HG02884 (cell line): ENCODE measurements around the gene METTL4.
"Not testable (repeated sequence)": the region's sequence is repeated elsewhere in the genome, so short reads cannot be mapped to it uniquely, and the experiment has no call there.

Experiments used
- ATAC-seq: cut with Tn5 transposase; IDR thresholded peaks from one replicate; pipeline ENCODE4 v1.9.1; 2021; ENCODE audit warnings: mild to moderate bottlenecking, moderate library complexity; ENCODE audit not compliant: unreplicated experiment

Gene METTL4

GRCh38 chr18:2564373-2564772 is 6.9 kb downstream of the METTL4 start:
- no peak for ATAC-seq

- ATAC-seq: no peak
Measured at GRCh38 chr18:2559249-2559648, 12.1 kb downstream of the METTL4 start.

GRCh38 chr18:2557536-2557935 is 13.8 kb downstream of the METTL4 start:
- ATAC-seq: no peak

- no peak for ATAC-seq
Measured at GRCh38 chr18:2555895-2556294, 15.4 kb downstream of the METTL4 start.

GRCh38 chr18:2554696-2555095 is 16.6 kb downstream of the METTL4 start:
- no peak for ATAC-seq

GRCh38 chr18:2551425-2551824 is 19.9 kb downstream of the METTL4 start:
- ATAC-seq: no peak

GRCh38 chr18:2549462-2549861 is 21.8 kb downstream of the METTL4 start:
- ATAC-seq: no peak

- peak; percentile 78 for ATAC-seq
Measured at GRCh38 chr18:2547477-2548087, 23.7 kb downstream of the METTL4 start.

GRCh38 chr18:2545155-2545554 is 26.1 kb downstream of the METTL4 start:
- no peak for ATAC-seq

- not testable (repeated sequence) for ATAC-seq
Measured at GRCh38 chr18:2541925-2542563, 29.3 kb downstream of the METTL4 start.

- ATAC-seq: no peak
Measured at GRCh38 chr18:2540575-2540974, 30.7 kb downstream of the METTL4 start.

- ATAC-seq: no peak
Measured at GRCh38 chr18:2538844-2539243, 32.5 kb downstream of the METTL4 start.

GRCh38 chr18:2538236-2538635 is 33.1 kb downstream of the METTL4 start:
- ATAC-seq: no peak

- no peak for ATAC-seq
Measured at GRCh38 chr18:2537296-2537695, 34.0 kb downstream of the METTL4 start.

- ATAC-seq: no peak
Measured at GRCh38 chr18:2536493-2536892, 34.8 kb downstream of the METTL4 start.

- ATAC-seq: no peak
Measured at GRCh38 chr18:2536063-2536462, 35.2 kb downstream of the METTL4 start.

GRCh38 chr18:2535419-2535910 is 35.8 kb downstream of the METTL4 start:
- no peak for ATAC-seq

- no peak for ATAC-seq
Measured at GRCh38 chr18:2534906-2535305, 36.4 kb downstream of the METTL4 start.

- no peak for ATAC-seq
Measured at GRCh38 chr18:2532797-2533196, 38.5 kb downstream of the METTL4 start.

- no peak for ATAC-seq
Measured at GRCh38 chr18:2531751-2532150, 39.6 kb downstream of the METTL4 start.

- ATAC-seq: no peak
Measured at GRCh38 chr18:2529154-2529553, 42.2 kb downstream of the METTL4 start.

- ATAC-seq: no peak
Measured at GRCh38 chr18:2526329-2526728, 45.0 kb downstream of the METTL4 start.

- not testable (repeated sequence) for ATAC-seq
Measured at GRCh38 chr18:2524794-2525198, 46.5 kb downstream of the METTL4 start.
